Right atrium auricular region (tissue), 2 donors: ENCODE measurements around the gene ZNF567. TPM values are rescaled to one million over a fixed set of nuclear protein-coding genes. Genes with fewer than 3 reads are reported as not detected.

ENCODE experiments used
- DNase-seq: peaks from one replicate; pipeline ENCODE4 v3.0.0-alpha.2; 2019; ENCODE audit warnings: low spot score
- H3K27ac ChIP-seq, 2 donors: fragments of 200-600 bp; sonication (generic); 1 replicate in 1 of 2; 2 replicates in 1 of 2; pipeline ENCODE4 v1.5.1; 2016 to 2019
- H3K27me3 ChIP-seq, 2 donors: fragments of 200-600 bp; sonication (generic); one replicate each; pipeline versions ENCODE4 v1.5.1 to v1.6.0; 2017 to 2019
- H3K36me3 ChIP-seq: fragments of 200-600 bp; sonication (generic); one replicate; pipeline ENCODE4 v1.5.1; 2016
- H3K4me1 ChIP-seq, 2 donors: fragments of 200-600 bp; sonication (generic); one replicate each; pipeline versions ENCODE4 v1.5.1 to v1.6.0; 2017 to 2019
- H3K4me3 ChIP-seq, 2 donors: fragments of 200-600 bp; sonication (generic); 1 replicate in 1 of 2; 2 replicates in 1 of 2; pipeline ENCODE4 v1.5.1; 2017 to 2019; ENCODE audit warnings: mild to moderate bottlenecking in 1 of 2, moderate library complexity in 1 of 2
- H3K9me3 ChIP-seq, 2 donors: fragments of 200-600 bp; sonication (generic); one replicate each; pipeline ENCODE4 v1.5.1; 2019
- CTCF ChIP-seq, 2 donors: fragments of 200-600 bp; sonication (generic); IDR thresholded peaks; one replicate each; pipeline ENCODE4 v1.5.1; 2019; ENCODE audit warnings: antibody characterized with exemption in 2 of 2
- total RNA-seq, 2 donors: library from RNA; depleted of rRNA; stranded (reverse); fragments of >200 nt; gene quantifications; one replicate each; pipeline ENCODE4 v1.1.0, GENCODE V29; 2016

ZNF567 gene
- total RNA-seq, 2 donors from 2014 or later: 4.0 to 5.6 TPM

- Histone ChIP-seq H3K27ac (no peak overlapping the region), H3K9me3 (peaks cover 0 to 38% of the 10 kb centered on the region in 2 donors), H3K36me3 (peaks cover 14% of the 10 kb centered on the region), H3K4me1 (peaks cover 0 to 18% of the 10 kb centered on the region in 2 donors), H3K4me3 (no peak overlapping the region), H3K27me3 (no peaks in the 10 kb centered on the region)
- no peak for DNase-seq
- TF ChIP-seq CTCF (IDR thresholded peaks at IDR 0.05): no peak
These were observed 18.8 kb upstream of the ZNF567 start for GRCh38 chr19:36668646-36669045.

- Histone ChIP-seq H3K27ac (no peak overlapping the region), H3K9me3 (peaks cover 0 to 50% of the 10 kb centered on the region in 2 donors), H3K27me3 (no peaks in the 10 kb centered on the region), H3K36me3 (no peaks in the 10 kb centered on the region), H3K4me1 (peaks cover 0 to 10% of the 10 kb centered on the region in 2 donors), H3K4me3 (no peak overlapping the region)
- no peak for DNase-seq
- TF ChIP-seq CTCF (IDR thresholded peaks at IDR 0.05): no peak
These were observed 15.0 kb upstream of the ZNF567 start for GRCh38 chr19:36672368-36672767.

GRCh38 chr19:36674201-36674600 is 13.2 kb upstream of the ZNF567 start:
- H3K9me3 ChIP-seq: peaks cover 0 to 63% of the 10 kb centered on the region in 2 donors
- peaks cover 14% of the 10 kb centered on the region for H3K36me3 ChIP-seq
- no peak for TF ChIP-seq CTCF (IDR thresholded peaks at IDR 0.05)

GRCh38 chr19:36679455-36679854 is 8.0 kb upstream of the ZNF567 start:
- Histone ChIP-seq H3K4me1 (no peaks in the 10 kb centered on the region), H3K9me3 (peaks cover 0 to 38% of the 10 kb centered on the region in 2 donors), H3K27ac (no peak overlapping the region), H3K36me3 (peaks cover 14% of the 10 kb centered on the region), H3K27me3 (no peaks in the 10 kb centered on the region), H3K4me3 (no peak overlapping the region)
- no peak for TF ChIP-seq CTCF (IDR thresholded peaks at IDR 0.05)
- DNase-seq: no peak

More at GRCh38 chr19:36674201-36674600, 13.2 kb upstream of the ZNF567 start:
- Histone ChIP-seq H3K4me3 (no peak overlapping the region), H3K4me1 (no peaks in the 10 kb centered on the region), H3K27me3 (no peaks in the 10 kb centered on the region), H3K27ac (no peak overlapping the region)
- no peak for DNase-seq

GRCh38 chr19:36685835-36686234 is 1.6 kb upstream of the ZNF567 start:
- no peak for TF ChIP-seq CTCF (IDR thresholded peaks at IDR 0.05)
- peaks cover 11% of the 10 kb centered on the region for H3K36me3 ChIP-seq
- peaks cover 0 to 21% of the 10 kb centered on the region in 2 donors for H3K4me1 ChIP-seq
- H3K4me3 ChIP-seq: no peak overlapping the region
- no peak for DNase-seq
- peaks cover 0 to 10% of the 10 kb centered on the region in 2 donors for H3K9me3 ChIP-seq
- no peaks in the 10 kb centered on the region for H3K27me3 ChIP-seq
- no peak overlapping the region for H3K27ac ChIP-seq
